ENCODE results near the gene KLF3.

- no peak for TF ChIP-seq GATA2 (IDR thresholded peaks at IDR 0.05; ENCODE audit: low read depth, low read length)
- TF ChIP-seq GATA3 (IDR thresholded peaks at IDR 0.05; ENCODE audit: low read depth, low read length), result no peak
These were observed 52.3 kb downstream of the KLF3 start for GRCh38 chr4:38716256-38716655.

Measured in SH-SY5Y (cell line).